ENCODE measurements around the gene PDCD7. TPM values are rescaled to one million over a fixed set of nuclear protein-coding genes. Genes with fewer than 3 reads are reported as not detected.
"Not testable (repeated sequence)": the region's sequence is repeated elsewhere in the genome, so short reads cannot be mapped to it uniquely, and the experiment has no call there.

PDCD7 gene
- 41.8 and 43.2 TPM in 2 replicates for total RNA-seq

GRCh38 chr15:65133548-65134200 is at the start of gene PDCD7:
Gene PDCD7 (minus strand): TSS chr15:65133808. CDS start chr15:65133781, 27 bp downstream.
- intact Hi-C loops (cut with micrococcal nuclease), result loop anchor here (5.0 to 10.0 kb wide), 4 partner anchors 54 to 749 kb away; partner anchors contain the start of genes CLPX, PCLAF, RNU5A-1 and TRIP4

GRCh38 chr15:65182538-65182937 is 48.9 kb upstream of the PDCD7 start:
- intact Hi-C loops (cut with micrococcal nuclease), result no loop called here

DNA sequence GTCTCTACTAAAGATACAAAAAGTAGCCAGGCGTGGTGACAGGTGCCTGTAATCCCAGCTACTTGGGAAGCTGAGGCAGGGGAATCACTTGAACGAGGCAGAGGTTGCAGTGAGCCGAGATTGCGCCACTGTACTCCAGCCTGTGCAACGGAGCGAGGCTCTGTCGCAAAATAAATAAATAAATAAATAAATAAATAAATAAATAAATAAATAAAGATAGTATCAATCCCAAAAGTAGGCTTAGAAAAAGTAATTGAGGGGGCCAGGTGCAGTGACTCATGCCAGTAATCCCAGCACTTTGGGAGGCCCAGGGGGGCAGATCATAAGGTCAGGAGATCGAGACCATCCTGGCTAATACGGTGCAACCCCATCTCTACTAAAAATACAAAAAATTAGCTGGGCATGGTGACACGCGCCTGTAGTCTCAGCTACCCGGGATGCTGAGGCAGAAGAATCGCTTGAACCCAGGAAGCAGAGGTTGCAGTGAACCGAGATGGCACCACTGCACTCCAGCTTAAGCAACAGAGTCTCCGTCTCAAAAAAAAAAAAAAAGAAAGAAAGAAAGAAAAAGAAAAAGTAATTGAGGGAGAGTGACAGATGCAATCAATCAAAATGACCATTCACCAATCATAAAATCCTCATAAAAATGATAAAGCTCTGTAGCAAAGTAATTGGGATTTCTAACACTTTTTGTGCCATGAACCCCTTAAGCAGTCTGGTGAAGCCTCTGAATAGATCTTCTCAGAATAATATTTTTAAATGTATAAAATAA is 48.2 kb upstream of the PDCD7 start:
- intact Hi-C loops (cut with micrococcal nuclease), result not testable (repeated sequence)

- intact Hi-C loops (cut with micrococcal nuclease), result no loop called here
Observed at GRCh38 chr15:65180167-65180566, 46.6 kb upstream of the PDCD7 start.

- intact Hi-C loops (cut with micrococcal nuclease), result no loop called here
Observed at GRCh38 chr15:65177901-65178300, 44.3 kb upstream of the PDCD7 start.

GRCh38 chr15:65176056-65176455 is 42.4 kb upstream of the PDCD7 start:
- intact Hi-C loops (cut with micrococcal nuclease), result no loop called here

DNA sequence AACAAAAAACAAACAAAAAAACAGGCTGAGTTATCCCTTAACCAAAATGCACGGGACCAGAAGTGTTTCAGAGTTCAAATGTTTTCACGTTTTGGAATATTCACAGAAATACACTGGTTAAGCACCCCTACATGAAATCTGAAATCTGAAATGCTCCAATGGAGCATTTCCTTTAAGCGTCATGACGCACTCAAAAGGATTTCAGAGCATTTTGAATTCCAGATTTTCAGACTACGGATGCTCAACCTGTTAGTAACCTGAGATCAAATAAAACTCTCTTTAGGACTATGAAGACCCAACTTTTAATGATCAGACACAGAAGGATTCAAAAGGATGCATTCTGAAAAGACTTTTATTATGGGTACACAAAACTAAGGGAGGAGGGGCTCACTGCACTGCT is 41.9 kb upstream of the PDCD7 start:
- intact Hi-C loops (cut with micrococcal nuclease), result no loop called here

GRCh38 chr15:65174509-65174908 is 40.9 kb upstream of the PDCD7 start:
- intact Hi-C loops (cut with micrococcal nuclease), result no loop called here

- intact Hi-C loops (cut with micrococcal nuclease), result no loop called here
Observed at GRCh38 chr15:65172531-65172930, 38.9 kb upstream of the PDCD7 start.

DNA sequence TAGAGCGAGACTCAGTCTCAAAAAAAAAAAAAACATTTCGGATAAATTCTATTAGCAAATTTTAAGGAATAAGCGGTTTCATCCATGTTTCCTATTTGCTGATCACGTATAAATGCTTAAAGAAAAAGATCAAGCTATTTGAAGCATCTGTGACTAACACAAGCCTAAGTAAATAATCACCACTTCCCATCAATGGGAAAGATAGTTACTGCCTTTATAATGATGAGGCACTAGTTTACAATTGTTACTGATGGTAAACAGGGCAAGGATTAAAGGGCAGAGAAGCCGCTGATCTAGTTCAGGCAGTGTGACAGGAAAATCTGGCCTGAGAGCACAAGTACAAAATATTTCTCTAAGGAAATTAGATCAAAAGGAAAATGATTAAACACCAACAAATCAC is 37.8 kb upstream of the PDCD7 start:
- intact Hi-C loops (cut with micrococcal nuclease), result no loop called here

DNA sequence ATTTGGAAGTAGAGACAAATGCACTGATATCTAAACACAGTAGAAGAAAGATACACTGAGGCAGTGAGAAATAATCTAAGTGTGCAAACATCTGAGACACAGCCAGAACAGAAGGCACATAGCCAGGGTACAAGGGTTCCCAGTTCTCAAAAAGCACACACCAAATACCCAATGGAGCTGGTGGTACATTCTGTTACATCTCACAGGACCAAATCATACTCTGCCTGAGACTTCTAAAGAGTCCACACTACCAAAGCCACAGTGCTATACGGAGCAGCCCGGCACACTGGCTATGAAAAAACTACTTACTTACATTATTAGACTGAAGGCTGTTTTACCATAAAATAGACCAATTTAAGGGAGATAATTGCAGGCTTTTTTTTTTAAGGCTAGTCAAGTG is 32.3 kb upstream of the PDCD7 start:
- intact Hi-C loops (cut with micrococcal nuclease), result no loop called here

DNA sequence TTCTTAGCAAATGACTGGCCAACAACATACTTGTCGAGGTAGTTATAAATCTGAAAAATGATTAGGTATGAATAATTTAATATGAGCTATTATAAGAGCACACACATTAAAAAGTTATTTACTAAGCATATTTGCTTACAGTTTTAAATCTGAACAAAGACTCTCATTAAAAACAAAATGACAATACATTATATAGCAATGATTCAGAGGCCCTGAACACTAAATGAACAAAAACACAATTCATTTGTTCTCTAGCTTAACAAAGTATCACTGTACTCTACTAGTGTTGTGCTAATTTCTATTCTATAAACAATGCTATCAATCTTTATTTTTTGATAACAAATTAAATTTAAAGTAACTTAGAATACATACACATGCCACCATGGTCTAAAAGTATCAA is 30.5 kb upstream of the PDCD7 start:
- intact Hi-C loops (cut with micrococcal nuclease), result no loop called here

DNA sequence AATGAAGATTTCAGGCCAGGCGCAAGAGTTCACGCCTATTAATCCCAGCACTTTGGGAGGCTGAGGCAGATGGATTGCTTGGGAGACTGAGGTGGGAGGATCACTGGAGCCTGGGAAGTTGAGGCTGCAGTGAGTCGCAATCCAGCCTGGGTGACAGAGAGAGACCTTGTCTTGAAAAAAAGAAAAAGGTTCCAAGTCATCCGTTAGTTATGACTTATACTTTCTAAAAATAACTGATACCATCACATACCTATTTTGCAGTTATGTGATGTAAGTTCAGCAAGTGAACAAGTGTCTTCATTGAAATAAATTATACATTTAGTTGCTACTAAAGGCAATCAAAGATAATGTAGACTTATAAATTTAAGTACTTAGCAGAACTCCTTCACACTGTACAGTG is 29.4 kb upstream of the PDCD7 start:
- intact Hi-C loops (cut with micrococcal nuclease), result no loop called here

GRCh38 chr15:65156692-65157091 is 23.1 kb upstream of the PDCD7 start:
- intact Hi-C loops (cut with micrococcal nuclease), result no loop called here

DNA sequence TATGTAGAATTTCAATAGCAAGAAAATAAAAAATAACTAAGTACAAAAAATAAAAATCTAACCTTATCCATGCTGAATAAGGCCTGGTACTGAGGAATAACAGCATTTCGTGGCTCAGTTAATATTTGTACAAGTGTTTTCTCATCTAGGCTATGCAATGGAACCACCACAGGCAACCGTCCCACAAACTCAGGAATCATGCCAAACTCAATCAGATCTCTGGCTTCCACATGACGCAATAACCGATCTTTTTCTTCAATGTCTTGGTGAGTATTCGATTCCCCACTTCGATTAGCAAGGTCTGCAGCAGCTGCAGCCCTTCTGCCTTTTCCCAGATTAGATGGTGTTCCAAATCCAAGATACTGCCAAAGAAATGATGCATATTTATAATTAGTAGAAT is 21.1 kb upstream of the PDCD7 start:
- intact Hi-C loops (cut with micrococcal nuclease), result no loop called here

GRCh38 chr15:65147902-65148301 is 14.3 kb upstream of the PDCD7 start:
- intact Hi-C loops (cut with micrococcal nuclease), result no loop called here

DNA sequence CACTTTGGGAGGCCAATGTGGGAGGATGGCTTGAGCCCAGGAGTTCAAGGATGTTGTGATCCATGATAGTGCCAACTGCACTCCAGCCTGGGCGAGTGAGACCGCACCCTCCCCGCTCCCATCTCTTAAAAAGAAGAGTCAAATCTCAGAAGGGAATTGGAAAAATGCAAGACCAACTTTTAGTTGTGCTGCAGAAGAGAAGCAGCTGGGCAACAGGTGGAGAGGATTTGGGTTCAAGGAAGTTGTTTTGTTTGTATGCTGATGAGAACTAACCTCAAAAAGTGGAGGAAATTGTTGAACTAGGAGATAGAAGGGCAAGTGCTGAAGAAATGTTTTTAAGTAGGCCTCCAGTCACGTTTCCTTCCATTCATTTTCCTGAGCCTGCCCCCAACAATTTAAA is 12.8 kb upstream of the PDCD7 start:
- intact Hi-C loops (cut with micrococcal nuclease), result no loop called here

DNA sequence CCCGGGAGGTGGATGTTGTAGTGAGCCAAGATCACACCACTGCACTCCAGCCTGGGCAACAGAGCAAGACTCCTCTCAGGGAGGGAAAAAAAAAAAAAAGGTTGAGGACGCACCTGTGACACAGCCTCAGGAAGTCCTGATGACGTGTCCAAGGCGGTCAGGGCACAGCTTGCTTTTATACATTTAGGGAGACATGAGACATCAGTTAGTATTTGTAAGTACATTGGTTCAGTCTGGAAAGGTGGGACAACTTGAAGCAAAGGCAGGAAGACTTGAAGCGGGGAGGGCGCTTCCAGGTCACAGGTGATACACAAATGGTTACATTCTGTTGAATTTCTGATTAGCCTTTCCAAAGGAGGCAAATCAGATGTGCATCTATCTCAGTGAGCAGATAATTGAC is 5.0 kb upstream of the PDCD7 start:
- intact Hi-C loops (cut with micrococcal nuclease), result loop anchor here (10.0 kb wide), 1 partner anchor 754 kb away; the partner anchor contains the start of genes PCLAF and TRIP4

- intact Hi-C loops (cut with micrococcal nuclease), result loop anchor here (10.0 kb wide), 1 partner anchor 753 kb away; the partner anchor contains the start of genes PCLAF and TRIP4
Observed at GRCh38 chr15:65137893-65138292, 4.3 kb upstream of the PDCD7 start.

DNA sequence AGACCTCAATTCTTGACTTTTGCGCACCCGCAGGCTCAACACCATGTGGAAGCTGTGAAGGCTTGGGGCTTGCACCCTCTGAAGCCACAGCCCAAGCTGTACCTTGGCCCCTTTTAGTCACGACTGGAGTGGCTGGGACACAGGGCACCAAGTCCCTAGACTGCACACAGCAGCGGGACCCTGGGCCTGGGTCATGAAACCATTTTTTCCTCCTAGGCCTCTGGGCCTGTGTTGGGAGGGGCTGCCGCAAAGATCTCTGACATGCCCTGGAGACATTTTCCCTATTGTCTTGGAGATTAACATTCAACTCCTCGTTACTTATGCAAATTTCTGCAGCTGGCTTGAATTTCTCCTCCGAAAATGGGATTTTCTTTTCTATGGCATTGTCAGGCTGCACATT is 3.5 kb upstream of the PDCD7 start:
- intact Hi-C loops (cut with micrococcal nuclease), result loop anchor here (10.0 kb wide), 1 partner anchor 752 kb away; the partner anchor contains the start of genes PCLAF and TRIP4

DNA sequence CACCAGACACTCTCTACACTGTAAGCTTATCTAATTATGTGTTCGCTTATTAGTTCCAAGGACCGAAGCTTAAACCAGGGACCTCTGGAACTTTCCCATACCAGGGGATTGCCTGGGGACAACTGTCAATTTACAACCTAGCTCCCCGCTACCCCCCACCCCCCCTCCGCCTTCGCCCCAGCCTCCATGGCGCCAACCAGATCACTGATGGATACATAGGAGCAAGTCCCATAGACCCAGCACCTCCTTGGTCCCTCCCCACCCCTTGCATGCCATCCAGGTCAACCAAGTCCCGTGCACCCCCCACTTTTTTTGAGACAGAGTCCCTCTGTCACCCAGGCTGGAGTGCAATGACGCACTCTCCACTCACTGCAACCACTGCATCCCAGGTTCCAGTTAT is 930 bp upstream of the PDCD7 start:
- intact Hi-C loops (cut with micrococcal nuclease), result loop anchor here (5.0 to 10.0 kb wide), 4 partner anchors 53 to 750 kb away; partner anchors contain the start of genes CLPX, PCLAF, RNU5A-1 and TRIP4

- intact Hi-C loops (cut with micrococcal nuclease), result loop anchor here (5.0 to 10.0 kb wide), 4 partner anchors 54 to 748 kb away; partner anchors contain the start of genes CLPX, PCLAF, RNU5A-1 and TRIP4
Observed at GRCh38 chr15:65132878-65133547, 595 bp downstream of the PDCD7 start.

All from T-helper 2 cell treated with Interferon-gamma antibody and Interleukin-4, amounts not matched to agents 100 ng/mL and 5 ng/mL, for 36 hours (primary cell).